ENCODE measurements around the gene OXER1.

DNA sequence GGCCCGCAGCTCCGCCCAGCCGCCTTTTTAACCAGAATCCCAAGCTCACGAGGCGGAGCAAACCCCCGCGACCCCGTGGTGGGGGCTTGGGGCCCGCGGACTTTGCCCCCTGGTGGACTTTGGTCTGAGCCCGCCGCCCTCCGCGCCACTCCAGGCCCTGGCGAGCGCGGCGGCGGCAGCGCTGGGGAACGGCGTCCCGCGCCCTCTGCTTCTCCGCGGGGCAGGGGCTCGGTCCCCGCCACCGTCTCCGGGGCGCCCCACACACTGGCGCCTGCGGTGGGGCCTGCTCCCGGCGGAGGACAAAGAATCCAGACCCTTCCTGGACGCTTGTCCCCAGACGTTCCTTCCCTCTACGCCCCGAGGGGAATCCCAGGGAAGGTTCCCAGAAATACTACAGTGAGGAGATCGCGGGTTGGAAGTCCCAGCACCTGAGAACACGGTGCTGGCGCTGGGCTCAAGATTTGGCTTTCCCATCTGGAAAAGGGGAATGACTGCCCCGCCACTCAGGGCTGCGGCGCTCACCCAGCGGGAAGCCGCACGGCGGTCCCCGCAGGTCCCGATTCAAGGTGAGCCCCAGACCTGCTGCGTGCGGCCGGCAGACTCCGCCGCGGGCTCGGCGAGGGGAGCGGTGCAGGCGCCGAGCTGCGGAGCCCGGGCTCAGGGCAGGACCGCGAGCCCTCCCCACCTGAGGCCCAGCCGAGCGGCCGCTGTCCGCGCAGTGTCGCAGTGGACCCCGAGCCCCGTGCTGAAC, 28.8 kb upstream of the OXER1 start, which contains the start of gene HAAO:
- TF ChIP-seq, protein P1, sequence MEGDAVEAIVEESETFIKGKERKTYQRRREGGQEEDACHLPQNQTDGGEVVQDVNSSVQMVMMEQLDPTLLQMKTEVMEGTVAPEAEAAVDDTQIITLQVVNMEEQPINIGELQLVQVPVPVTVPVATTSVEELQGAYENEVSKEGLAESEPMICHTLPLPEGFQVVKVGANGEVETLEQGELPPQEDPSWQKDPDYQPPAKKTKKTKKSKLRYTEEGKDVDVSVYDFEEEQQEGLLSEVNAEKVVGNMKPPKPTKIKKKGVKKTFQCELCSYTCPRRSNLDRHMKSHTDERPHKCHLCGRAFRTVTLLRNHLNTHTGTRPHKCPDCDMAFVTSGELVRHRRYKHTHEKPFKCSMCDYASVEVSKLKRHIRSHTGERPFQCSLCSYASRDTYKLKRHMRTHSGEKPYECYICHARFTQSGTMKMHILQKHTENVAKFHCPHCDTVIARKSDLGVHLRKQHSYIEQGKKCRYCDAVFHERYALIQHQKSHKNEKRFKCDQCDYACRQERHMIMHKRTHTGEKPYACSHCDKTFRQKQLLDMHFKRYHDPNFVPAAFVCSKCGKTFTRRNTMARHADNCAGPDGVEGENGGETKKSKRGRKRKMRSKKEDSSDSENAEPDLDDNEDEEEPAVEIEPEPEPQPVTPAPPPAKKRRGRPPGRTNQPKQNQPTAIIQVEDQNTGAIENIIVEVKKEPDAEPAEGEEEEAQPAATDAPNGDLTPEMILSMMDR (conservative IDR thresholded peaks at IDR 0.05) = no peak
- TF ChIP-seq EZH2 (IDR thresholded peaks at IDR 0.05; ENCODE audit: low read depth) = no peak
